Breast epithelium (tissue), 4 donors: ENCODE measurements around the gene DCDC2C. TPM values are rescaled to one million over a fixed set of nuclear protein-coding genes. Genes with fewer than 3 reads are reported as not detected.
A peak's percentile ranks its signal among the peaks of the same experiment; 100 is the strongest.

ENCODE experiments used
- DNase-seq, 2 donors: peaks; one replicate each; pipeline ENCODE4 v3.0.0-alpha.2; 2019; ENCODE audit warnings: low spot score in 2 of 2
- H3K27ac ChIP-seq, 2 donors: fragments of 200-600 bp; sonication (generic) in 1 of 2; one replicate each; pipeline ENCODE4 v1.5.1; 2016 to 2019; ENCODE audit warnings: mild to moderate bottlenecking in 1 of 2
- H3K27me3 ChIP-seq, 2 donors: fragments of 200-600 bp; sonication (generic) in 1 of 2; one replicate each; pipeline versions ENCODE4 v1.5.1 to v1.6.0; 2017 to 2019; ENCODE audit warnings: control low read depth in 1 of 2, mild to moderate bottlenecking in 1 of 2
- H3K36me3 ChIP-seq: fragments of 200-600 bp; one replicate; pipeline ENCODE4 v1.5.1; 2019
- H3K4me1 ChIP-seq, 2 donors: fragments of 200-600 bp; sonication (generic); one replicate each; pipeline ENCODE4 v1.5.1; 2016 to 2019; ENCODE audit warnings: control low read depth in 1 of 2
- H3K4me3 ChIP-seq, 3 donors: fragments of 200-600 bp; sonication (generic); 1 replicate in 2 of 3; 2 replicates in 1 of 3; pipeline ENCODE4 v1.5.1; 2016 to 2019; ENCODE audit warnings: mild to moderate bottlenecking in 3 of 3, moderate library complexity in 2 of 3
- H3K9me3 ChIP-seq, 2 donors: fragments of 200-600 bp; sonication (generic) in 1 of 2; one replicate each; pipeline ENCODE4 v1.5.1; 2016 to 2019; ENCODE audit warnings: control low read depth in 1 of 2
- CTCF ChIP-seq, 3 donors: fragments of 450-650 bp; IDR thresholded peaks; one replicate each; pipeline ENCODE4 v1.5.1; 2016 to 2017; ENCODE audit warnings: antibody characterized with exemption in 3 of 3, mild to moderate bottlenecking in 3 of 3, moderate library complexity in 3 of 3
- POLR2A ChIP-seq: fragments of 450-650 bp; IDR thresholded peaks from one replicate; pipeline ENCODE4 v1.6.1; 2016; ENCODE audit warnings: antibody characterized with exemption, mild to moderate bottlenecking, moderate library complexity
- POLR2AphosphoS5 ChIP-seq, 3 donors: sonication (generic); formaldehyde crosslinking; IDR thresholded peaks; one replicate each; pipeline ENCODE4 v1.6.1; 2017; ENCODE audit warnings: antibody characterized with exemption in 3 of 3
- intact Hi-C: fragments of 100-400 bp; cut with DNase I; formaldehyde crosslinking; loops from one replicate; pipeline ENCODE4 v1.15.1; 2023; ENCODE audit warnings: low total_unique reads
- total RNA-seq, 3 donors: library from RNA; depleted of rRNA; stranded (reverse); fragments of >200 nt; gene quantifications; one replicate each; pipeline ENCODE4 v1.1.0, GENCODE V29; 2016

The DCDC2C gene
- total RNA-seq, 3 donors from 2014 or later = 0.33 to 0.59 (median 0.48) TPM

- intact Hi-C loops = no loop called here
- H3K4me1 ChIP-seq = no peaks in the 10 kb centered on the region
- peaks cover 0 to 14% of the 10 kb centered on the region in 2 donors for H3K27me3 ChIP-seq
- no peak overlapping the region for H3K27ac ChIP-seq
- TF ChIP-seq CTCF (IDR thresholded peaks at IDR 0.05) (no peak), POLR2AphosphoS5 (IDR thresholded peaks at IDR 0.05) (no peak), POLR2A (no peak)
- DNase-seq = no peak
- H3K9me3 ChIP-seq = no peaks in the 10 kb centered on the region
- H3K4me3 ChIP-seq = no peak overlapping the region
- H3K36me3 ChIP-seq = no peaks in the 10 kb centered on the region
These were observed 22.3 kb downstream of the DCDC2C start for GRCh38 chr2:3725458-3726250.

GRCh38 chr2:3726511-3726910 lies 23.1 kb downstream of the DCDC2C start:
- intact Hi-C loops = no loop called here
- Histone ChIP-seq H3K27me3 (peaks cover 0 to 14% of the 10 kb centered on the region in 2 donors), H3K36me3 (no peaks in the 10 kb centered on the region), H3K4me1 (no peaks in the 10 kb centered on the region), H3K27ac (no peak overlapping the region), H3K4me3 (no peak overlapping the region), H3K9me3 (no peaks in the 10 kb centered on the region)
- DNase-seq = no peak
- TF ChIP-seq POLR2A (no peak), POLR2AphosphoS5 (IDR thresholded peaks at IDR 0.05) (no peak), CTCF (IDR thresholded peaks at IDR 0.05) (no peak)

GRCh38 chr2:3727397-3728045 lies 24.1 kb downstream of the DCDC2C start:
- Histone ChIP-seq H3K4me1 (no peaks in the 10 kb centered on the region), H3K27me3 (peaks cover 0 to 14% of the 10 kb centered on the region in 2 donors), H3K36me3 (no peaks in the 10 kb centered on the region), H3K4me3 (no peak overlapping the region), H3K9me3 (no peaks in the 10 kb centered on the region), H3K27ac (peak overlapping the region in 1 of 2 donors; percentile 19)
- intact Hi-C loops = no loop called here
- no peak for DNase-seq
- TF ChIP-seq POLR2AphosphoS5 (IDR thresholded peaks at IDR 0.05) (no peak), CTCF (IDR thresholded peaks at IDR 0.05) (no peak), POLR2A (no peak)

DNA sequence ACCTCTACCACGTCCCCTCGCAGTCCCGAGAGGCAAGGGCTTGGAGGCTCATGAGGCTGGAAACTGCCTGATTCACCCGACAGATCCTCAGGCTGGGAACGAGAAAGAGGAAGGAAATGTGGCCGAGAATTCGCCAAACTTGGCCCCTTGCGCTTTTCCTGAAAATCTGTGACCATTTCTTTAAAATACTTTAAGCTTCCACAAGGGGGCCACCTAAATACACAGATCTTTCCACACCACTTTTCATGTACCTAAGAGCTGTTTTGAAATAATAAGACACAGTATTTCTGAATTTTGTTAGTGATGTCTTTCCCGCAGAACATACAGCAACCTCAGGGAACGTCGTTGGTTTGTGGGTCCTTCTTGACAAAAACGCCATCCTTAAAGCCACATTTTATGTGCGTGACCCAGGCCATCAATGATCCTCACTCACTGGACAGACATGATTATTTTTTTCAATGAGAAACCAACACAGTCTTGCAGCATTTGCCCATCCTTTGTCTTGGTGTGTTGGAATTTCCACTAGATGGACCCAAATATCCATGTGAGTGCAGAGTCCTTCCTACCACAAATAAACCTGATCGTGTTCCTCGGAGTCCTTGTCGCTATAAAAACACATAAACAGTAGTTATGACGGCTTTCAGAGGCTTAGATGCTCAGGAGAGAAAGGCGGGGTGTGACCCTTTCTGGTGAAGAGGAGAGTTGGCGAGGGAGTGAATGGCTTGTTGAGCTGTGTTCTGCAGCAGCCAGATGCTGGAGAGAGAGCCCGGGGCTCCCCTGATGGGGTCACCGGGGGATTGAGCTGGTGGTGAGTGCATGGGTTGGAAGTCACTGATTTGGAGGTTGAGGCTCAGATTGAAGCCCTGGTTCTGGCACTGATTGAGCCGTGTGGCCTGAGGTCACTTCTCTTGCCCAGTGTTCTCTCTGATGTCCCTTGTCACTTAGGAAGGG lies 25.0 kb downstream of the DCDC2C start:
- Histone ChIP-seq H3K27me3 (peaks cover 0 to 14% of the 10 kb centered on the region in 2 donors), H3K9me3 (no peaks in the 10 kb centered on the region), H3K27ac (peak overlapping the region in 1 of 2 donors; percentile 19), H3K4me3 (peak overlapping the region in 1 of 3 donors; percentile 37), H3K4me1 (no peaks in the 10 kb centered on the region), H3K36me3 (no peaks in the 10 kb centered on the region)
- intact Hi-C loops = no loop called here
- TF ChIP-seq POLR2A (no peak), CTCF (IDR thresholded peaks at IDR 0.05) (peak; percentile 38 to 59 (median 58))
- DNase-seq = no peak
